ENCODE measurements around the gene BDP1.

Gene BDP1

GRCh38 chr5:71586941-71587765 is 131.7 kb downstream of the BDP1 start, which contains the start of gene MCCC2:
Gene MCCC2 (plus strand): TSS chr5:71587340. CDS start chr5:71587426, 86 bp downstream.
- DNase-seq (ENCODE audit: low read depth) = peak; percentile 67
- peak within 1 kb of the TSS; percentile 53 for H3K4me3 ChIP-seq (ENCODE audit: control insufficient read depth, low read depth, low read length)
- TF ChIP-seq CTCF (IDR thresholded peaks at IDR 0.05; ENCODE audit: control insufficient read depth, insufficient read depth, low read depth, low read length, missing control alignments) = no peak

GRCh38 chr5:71587766-71588532 is 132.5 kb downstream of the BDP1 start:
- H3K4me3 ChIP-seq (ENCODE audit: control insufficient read depth, low read depth, low read length) = peak overlapping the region; percentile 53
- no peak for TF ChIP-seq CTCF (IDR thresholded peaks at IDR 0.05; ENCODE audit: control insufficient read depth, insufficient read depth, low read depth, low read length, missing control alignments)
- DNase-seq (ENCODE audit: low read depth) = no peak

- H3K4me3 ChIP-seq (ENCODE audit: control insufficient read depth, low read depth, low read length) = no peak overlapping the region
- no peak for DNase-seq (ENCODE audit: low read depth)
- no peak for TF ChIP-seq CTCF (IDR thresholded peaks at IDR 0.05; ENCODE audit: control insufficient read depth, insufficient read depth, low read depth, low read length, missing control alignments)
Measured at GRCh38 chr5:71588533-71588885, 133.1 kb downstream of the BDP1 start.

- H3K4me3 ChIP-seq (ENCODE audit: control insufficient read depth, low read depth, low read length) = no peak overlapping the region
- no peak for TF ChIP-seq CTCF (IDR thresholded peaks at IDR 0.05; ENCODE audit: control insufficient read depth, insufficient read depth, low read depth, low read length, missing control alignments)
- DNase-seq (ENCODE audit: low read depth) = no peak
Measured at GRCh38 chr5:71589903-71590302, 134.5 kb downstream of the BDP1 start.

GRCh38 chr5:71591100-71591499 is 135.6 kb downstream of the BDP1 start:
- no peak for TF ChIP-seq CTCF (IDR thresholded peaks at IDR 0.05; ENCODE audit: control insufficient read depth, insufficient read depth, low read depth, low read length, missing control alignments)
- DNase-seq (ENCODE audit: low read depth) = no peak

GRCh38 chr5:71596169-71596568 is 140.7 kb downstream of the BDP1 start:
- DNase-seq (ENCODE audit: low read depth) = no peak
- TF ChIP-seq CTCF (IDR thresholded peaks at IDR 0.05; ENCODE audit: control insufficient read depth, insufficient read depth, low read depth, low read length, missing control alignments) = no peak
- H3K4me3 ChIP-seq (ENCODE audit: control insufficient read depth, low read depth, low read length) = no peak overlapping the region

More at GRCh38 chr5:71591100-71591499, 135.6 kb downstream of the BDP1 start:
- no peak overlapping the region for H3K4me3 ChIP-seq (ENCODE audit: control insufficient read depth, low read depth, low read length)
